H9 (cell line): ENCODE results near the gene PDS5B. TPM values are rescaled to one million over a fixed set of nuclear protein-coding genes. Genes with fewer than 3 reads are reported as not detected.

Experiments
- DNase-seq: peaks from one replicate; pipeline ENCODE4 v3.0.0-alpha.2; 2017
- H2AFZ ChIP-seq: one replicate; pipeline ENCODE4 v1.6.1; 2013; ENCODE audit warnings: mild to moderate bottlenecking, low read length, control low read depth, moderate library complexity
- H2AK5ac ChIP-seq: 2 replicates; pipeline ENCODE4 v1.6.1; 2013; ENCODE audit warnings: low read length, control low read depth, mixed read lengths; ENCODE audit not compliant: insufficient read length
- H2BK120ac ChIP-seq: one replicate; pipeline ENCODE4 v1.6.1; 2013; ENCODE audit warnings: low read depth, mild to moderate bottlenecking, low read length, control low read depth, inconsistent platforms; ENCODE audit not compliant: poor library complexity, severe bottlenecking
- H2BK12ac ChIP-seq: 2 replicates; pipeline ENCODE4 v1.6.1; 2013; ENCODE audit warnings: low read length, control low read depth, mixed read lengths, low read depth; ENCODE audit not compliant: insufficient read length
- H2BK15ac ChIP-seq: 2 replicates; pipeline ENCODE4 v1.6.1; 2013; ENCODE audit warnings: low read depth, low read length, control low read depth
- H2BK20ac ChIP-seq: one replicate; pipeline ENCODE4 v1.6.1; 2013; ENCODE audit warnings: low read depth, mild to moderate bottlenecking, low read length, control low read depth, inconsistent platforms; ENCODE audit not compliant: poor library complexity, severe bottlenecking
- H2BK5ac ChIP-seq: 2 replicates; pipeline ENCODE4 v1.6.1; 2013; ENCODE audit warnings: low read length, control low read depth, mixed read lengths; ENCODE audit not compliant: insufficient read length
- H3K14ac ChIP-seq: 2 replicates; pipeline ENCODE4 v1.6.1; 2013; ENCODE audit warnings: low read length, control low read depth; ENCODE audit not compliant: insufficient read depth
- H3K18ac ChIP-seq: 2 replicates; pipeline ENCODE4 v1.6.1; 2013; ENCODE audit warnings: low read depth, mild to moderate bottlenecking, mixed read lengths, low read length, control low read depth; ENCODE audit not compliant: insufficient read length
- H3K23ac ChIP-seq: 2 replicates; pipeline ENCODE4 v1.6.1; 2013; ENCODE audit warnings: low read length, control low read depth, mixed read lengths, low read depth; ENCODE audit not compliant: insufficient read length
- H3K23me2 ChIP-seq: 2 replicates; pipeline ENCODE4 v1.6.1; 2013; ENCODE audit warnings: low read depth, mild to moderate bottlenecking, mixed read lengths, low read length, control low read depth; ENCODE audit not compliant: insufficient read length, poor library complexity, severe bottlenecking
- H3K27ac ChIP-seq: 2 replicates; pipeline ENCODE4 v1.5.1; 2013; ENCODE audit warnings: low read length, control low read depth, mixed read lengths, low read depth; ENCODE audit not compliant: insufficient read length
- H3K27me3 ChIP-seq: 2 replicates; pipeline ENCODE4 v1.6.1; 2013; ENCODE audit warnings: low read length, control low read depth, inconsistent platforms; ENCODE audit not compliant: insufficient read depth
- H3K4ac ChIP-seq: 2 replicates; pipeline ENCODE4 v1.6.1; 2013; ENCODE audit warnings: low read depth, mild to moderate bottlenecking, control low read depth, inconsistent platforms, low read length, moderate library complexity
- H3K4me1 ChIP-seq: 2 replicates; pipeline ENCODE4 v1.6.1; 2013; ENCODE audit warnings: low read length, control low read depth, inconsistent platforms; ENCODE audit not compliant: insufficient read depth
- H3K4me2 ChIP-seq: 2 replicates; pipeline ENCODE4 v1.6.1; 2013; ENCODE audit warnings: low read length, control low read depth, mixed read lengths; ENCODE audit not compliant: insufficient read length, insufficient read depth
- H3K56ac ChIP-seq: 2 replicates; pipeline ENCODE4 v1.6.1; 2013; ENCODE audit warnings: low read depth, mild to moderate bottlenecking, mixed read lengths, low read length, control low read depth; ENCODE audit not compliant: insufficient read length
- H3K79me1 ChIP-seq: 2 replicates; pipeline ENCODE4 v1.6.1; 2013; ENCODE audit warnings: low read depth, mild to moderate bottlenecking, moderate library complexity, low read length, control low read depth, inconsistent platforms; ENCODE audit not compliant: insufficient read depth, poor library complexity, severe bottlenecking
- H3K79me2 ChIP-seq: 2 replicates; pipeline ENCODE4 v1.6.1; 2013; ENCODE audit warnings: low read length, control low read depth, inconsistent platforms; ENCODE audit not compliant: insufficient read depth
- H3K9ac ChIP-seq: 2 replicates; pipeline ENCODE4 v1.6.1; 2013; ENCODE audit warnings: low read length, control low read depth, mixed read lengths; ENCODE audit not compliant: insufficient read length; ENCODE audit errors: extremely low read depth
- H3K9me3 ChIP-seq: one replicate; pipeline ENCODE4 v1.6.1; 2013; ENCODE audit warnings: low read depth, low read length, inconsistent platforms; ENCODE audit not compliant: control insufficient read depth
- H3T11ph ChIP-seq: one replicate; pipeline ENCODE4 v1.6.1; 2013; ENCODE audit warnings: mild to moderate bottlenecking, low read length, control low read depth, inconsistent platforms
- H4K20me1 ChIP-seq: one replicate; pipeline ENCODE4 v1.6.1; 2013; ENCODE audit not compliant: control insufficient read depth, insufficient read length, insufficient read depth
- H4K5ac ChIP-seq: 2 replicates; pipeline ENCODE4 v1.6.1; 2013; ENCODE audit warnings: low read depth, mild to moderate bottlenecking, mixed read lengths, low read length, control low read depth; ENCODE audit not compliant: insufficient read length
- H4K8ac ChIP-seq: replicated peaks from 2 replicates; pipeline ENCODE4 v1.6.1; 2013; ENCODE audit warnings: low read length, control low read depth, mixed read lengths, low read depth; ENCODE audit not compliant: insufficient read length
- H4K91ac ChIP-seq: 2 replicates; pipeline ENCODE4 v1.6.1; 2013; ENCODE audit warnings: low read depth, mild to moderate bottlenecking, moderate library complexity, mixed read lengths, low read length, control low read depth; ENCODE audit not compliant: insufficient read length
- H3K27ac Mint-ChIP-seq, 3 experiments: 2 replicates in 2 of 3; 3 replicates in 1 of 3; pipeline ENCODE4 v1.8.0; 2020 to 2021; ENCODE audit warnings: mixed read lengths in 3 of 3, mild to moderate bottlenecking in 1 of 3, moderate library complexity in 1 of 3
- H3K27me3 Mint-ChIP-seq: 2 replicates; pipeline ENCODE4 v1.8.0; 2021; ENCODE audit warnings: low read depth, mild to moderate bottlenecking, moderate library complexity, mixed read lengths
- H3K36me3 Mint-ChIP-seq, 3 experiments: 2 replicates in 2 of 3; 3 replicates in 1 of 3; pipeline ENCODE4 v1.8.0; 2020 to 2021; ENCODE audit warnings: low read depth in 3 of 3, mixed read lengths in 3 of 3; ENCODE audit not compliant: insufficient read depth in 1 of 3
- H3K4me1 Mint-ChIP-seq, 2 experiments: 2 replicates each; pipeline ENCODE4 v1.8.0; 2020; ENCODE audit warnings: mixed read lengths in 2 of 2
- H3K4me3 Mint-ChIP-seq, 2 experiments: 2 replicates in 1 of 2; 3 replicates in 1 of 2; pipeline ENCODE4 v1.8.0; 2020 to 2021; ENCODE audit warnings: mild to moderate bottlenecking in 2 of 2, mixed read lengths in 2 of 2, moderate library complexity in 1 of 2
- H3K9me3 Mint-ChIP-seq, 2 experiments: 2 replicates in 1 of 2; 3 replicates in 1 of 2; pipeline ENCODE4 v1.8.0; 2020; ENCODE audit warnings: mild to moderate bottlenecking in 2 of 2, mixed read lengths in 2 of 2, moderate library complexity in 1 of 2
- CTCF ChIP-seq: fragments of 200-600 bp; sonication (generic); conservative IDR thresholded peaks from 3 replicates; pipeline ENCODE4 v1.8.0; 2021; ENCODE audit warnings: antibody characterized with exemption, mild to moderate bottlenecking
- WGBS: extraction: QIAGEN DNeasy Blood & Tissue Kit; methylation state at CpG from one replicate; pipeline ENCODE4 v1.1.7; 2013; ENCODE audit warnings: missing lambda C conversion rate, low lambda C conversion rate, mixed read lengths; ENCODE audit not compliant: insufficient read length; ENCODE audit errors: extremely low coverage; 5-methylcytosine and 5-hydroxymethylcytosine counted together
- total RNA-seq: library from RNA; stranded (reverse); gene quantifications from 2 replicates; pipeline ENCODE4 v1.2.1, GENCODE V29; 2021

Gene PDS5B
- total RNA-seq, 1 experiment from 2014 or later: 50.0 TPM

- Histone ChIP-seq H4K5ac (no peak overlapping the region), H3K27me3 (no peaks in the 10 kb centered on the region), H2BK120ac (no peak overlapping the region), H3K4me2 (no peak overlapping the region), H3K14ac (no peak overlapping the region), H3K79me1 (peaks cover 8% of the 10 kb centered on the region), H2BK5ac (no peak overlapping the region), H4K91ac (no peak overlapping the region), H3K4ac (no peak overlapping the region), H3K23ac (no peak overlapping the region), H2BK20ac (no peak overlapping the region), H2BK12ac (no peak overlapping the region), H3K23me2 (no peaks in the 10 kb centered on the region), H3K56ac (no peak overlapping the region), H2BK15ac (no peak overlapping the region), H3K27ac (no peak overlapping the region), H3K9me3 (peaks cover 5% of the 10 kb centered on the region), H4K20me1 (no peaks in the 10 kb centered on the region), H3K4me1 (no peaks in the 10 kb centered on the region), H2AK5ac (no peak overlapping the region), H4K8ac (no peak overlapping the region), H3K18ac (no peak overlapping the region), H2AFZ (no peak overlapping the region), H3K79me2 (peaks cover 24% of the 10 kb centered on the region; the same call in 1 of the 2 replicates), H3K9ac (no peak overlapping the region), H3T11ph (no peak overlapping the region)
- Mint-ChIP-seq H3K27ac (no peak overlapping the region), H3K4me3 (no peak overlapping the region; a peak in 1 of 5 replicates), H3K4me1 (peaks cover 20 to 21% of the 10 kb centered on the region in 2 experiments), H3K27me3 (no peaks in the 10 kb centered on the region; the same call in 1 of the 2 replicates), H3K36me3 (peaks cover 39 to 41% (median 39%) of the 10 kb centered on the region in 3 experiments), H3K9me3 (peaks cover 37 to 39% of the 10 kb centered on the region in 2 experiments)
- DNase-seq: no peak
- TF ChIP-seq CTCF: no peak
- no CpG with 5 or more reads among the region's 1 CpG for whole genome bisulfite sequencing
These were observed 23.2 kb downstream of the PDS5B start for GRCh38 chr13:32609428-32609827.
